NT2/D1 (cell line): ENCODE data around the gene COL9A3.

Experiments used
- DNase-seq: peaks from one replicate; pipeline ENCODE4 v3.0.0-alpha.2; 2011; ENCODE audit warnings: low read depth, low spot score
- H3K27me3 ChIP-seq: 2 replicates; pipeline ENCODE4 v1.6.0; 2011; ENCODE audit warnings: mild to moderate bottlenecking; ENCODE audit not compliant: insufficient read length, insufficient read depth
- H3K36me3 ChIP-seq: 2 replicates; pipeline ENCODE4 v1.6.1; 2011; ENCODE audit warnings: mild to moderate bottlenecking, low read length, mixed read lengths; ENCODE audit not compliant: insufficient read depth, insufficient read length
- H3K4me1 ChIP-seq: 2 replicates; pipeline ENCODE4 v1.5.1; 2011; ENCODE audit not compliant: insufficient read depth, insufficient read length
- H3K4me3 ChIP-seq: 2 replicates; pipeline ENCODE4 v1.5.1; 2011; ENCODE audit warnings: low read depth; ENCODE audit not compliant: insufficient read length
- H3K9ac ChIP-seq: 2 replicates; pipeline ENCODE4 v1.6.0; 2011; ENCODE audit warnings: low read depth; ENCODE audit not compliant: insufficient read length
- H3K9me3 ChIP-seq: 2 replicates; pipeline ENCODE4 v1.5.1; 2011; ENCODE audit warnings: mild to moderate bottlenecking, low read length; ENCODE audit not compliant: insufficient read depth
- SUZ12 ChIP-seq: IDR thresholded peaks from 2 replicates; pipeline ENCODE4 v1.6.1; 2011; ENCODE audit not compliant: insufficient read length, insufficient read depth; ENCODE audit errors: extremely low read depth
- YY1 ChIP-seq: IDR thresholded peaks from 2 replicates; pipeline ENCODE4 v1.6.1; 2011; ENCODE audit not compliant: insufficient read length, insufficient read depth
- ZNF274 ChIP-seq: IDR thresholded peaks from 2 replicates; pipeline ENCODE4 v1.6.1; 2011; ENCODE audit warnings: mild to moderate bottlenecking, low read depth, low read length

COL9A3 gene

GRCh38 chr20:62816884-62817873 is at the start of gene COL9A3:
Gene COL9A3, plus strand, starts transcription at chr20:62817050. Its CDS starts 15 bp downstream, at chr20:62817065.
- Histone ChIP-seq H3K4me3 (peak within 1 kb of the TSS; percentile 78), H3K4me1 (peaks cover 46% of the 10 kb centered on the region)

GRCh38 chr20:62768234-62768546 is 48.7 kb upstream of the COL9A3 start:
- no peaks in the 10 kb centered on the region for H3K36me3 ChIP-seq
- peaks cover 13% of the 10 kb centered on the region for H3K4me1 ChIP-seq
- no peak overlapping the region for H3K4me3 ChIP-seq
- TF ChIP-seq ZNF274, result no peak
- TF ChIP-seq YY1, result no peak
- TF ChIP-seq SUZ12, result no peak
- H3K27me3 ChIP-seq, result no peaks in the 10 kb centered on the region
- H3K9ac ChIP-seq, result no peak overlapping the region
- DNase-seq, result no peak
- no peaks in the 10 kb centered on the region for H3K9me3 ChIP-seq

More at GRCh38 chr20:62816884-62817873, at the start of gene COL9A3:
- TF ChIP-seq SUZ12 (no peak), YY1 (no peak), ZNF274 (no peak)
- peaks cover 59% of the 10 kb centered on the region for H3K36me3 ChIP-seq
- H3K9ac ChIP-seq, result peak within 1 kb of the TSS; percentile 94
- H3K9me3 ChIP-seq, result no peaks in the 10 kb centered on the region
- DNase-seq, result no peak
- H3K27me3 ChIP-seq, result no peaks in the 10 kb centered on the region

- Histone ChIP-seq H3K36me3 (no peaks in the 10 kb centered on the region), H3K9ac (no peak overlapping the region), H3K4me3 (no peak overlapping the region), H3K4me1 (peaks cover 11% of the 10 kb centered on the region), H3K27me3 (no peaks in the 10 kb centered on the region), H3K9me3 (no peaks in the 10 kb centered on the region)
- TF ChIP-seq YY1 (no peak), SUZ12 (no peak), ZNF274 (no peak)
- DNase-seq, result no peak
These were observed 48.1 kb upstream of the COL9A3 start for GRCh38 chr20:62768551-62769287.

- H3K4me1 ChIP-seq, result peaks cover 11% of the 10 kb centered on the region
- no peak overlapping the region for H3K9ac ChIP-seq
- H3K9me3 ChIP-seq, result no peaks in the 10 kb centered on the region
- H3K36me3 ChIP-seq, result no peaks in the 10 kb centered on the region
- DNase-seq, result no peak
- H3K4me3 ChIP-seq, result no peak overlapping the region
- TF ChIP-seq ZNF274 (no peak), SUZ12 (no peak)
- H3K27me3 ChIP-seq, result no peaks in the 10 kb centered on the region
These were observed 47.3 kb upstream of the COL9A3 start for GRCh38 chr20:62769346-62770071.

GRCh38 chr20:62770111-62770910 is 46.5 kb upstream of the COL9A3 start:
- Histone ChIP-seq H3K4me3 (no peak overlapping the region), H3K27me3 (no peaks in the 10 kb centered on the region), H3K9ac (no peak overlapping the region), H3K4me1 (peaks cover 11% of the 10 kb centered on the region), H3K9me3 (no peaks in the 10 kb centered on the region), H3K36me3 (no peaks in the 10 kb centered on the region)
- DNase-seq, result no peak
- TF ChIP-seq YY1, result no peak

GRCh38 chr20:62770916-62771315 is 45.9 kb upstream of the COL9A3 start:
- H3K27me3 ChIP-seq, result no peaks in the 10 kb centered on the region
- no peaks in the 10 kb centered on the region for H3K9me3 ChIP-seq
- H3K4me1 ChIP-seq, result peaks cover 11% of the 10 kb centered on the region
- DNase-seq, result no peak
- H3K9ac ChIP-seq, result no peak overlapping the region
- no peaks in the 10 kb centered on the region for H3K36me3 ChIP-seq
- no peak overlapping the region for H3K4me3 ChIP-seq
- no peak for TF ChIP-seq SUZ12
- TF ChIP-seq YY1, result no peak
- no peak for TF ChIP-seq ZNF274
